Breast epithelium (tissue), 4 donors: Measurements from ENCODE around the gene TRIM65. TPM values are rescaled to one million over a fixed set of nuclear protein-coding genes. Genes with fewer than 3 reads are reported as not detected.

Experiments used
- DNase-seq, 2 donors: peaks; one replicate each; pipeline ENCODE4 v3.0.0-alpha.2; 2019; ENCODE audit warnings: low spot score in 2 of 2
- H3K27ac ChIP-seq, 2 donors: fragments of 200-600 bp; sonication (generic) in 1 of 2; one replicate each; pipeline ENCODE4 v1.5.1; 2016 to 2019; ENCODE audit warnings: mild to moderate bottlenecking in 1 of 2
- H3K27me3 ChIP-seq, 2 donors: fragments of 200-600 bp; sonication (generic) in 1 of 2; one replicate each; pipeline versions ENCODE4 v1.5.1 to v1.6.0; 2017 to 2019; ENCODE audit warnings: control low read depth in 1 of 2, mild to moderate bottlenecking in 1 of 2
- H3K36me3 ChIP-seq: fragments of 200-600 bp; one replicate; pipeline ENCODE4 v1.5.1; 2019
- H3K4me1 ChIP-seq, 2 donors: fragments of 200-600 bp; sonication (generic); one replicate each; pipeline ENCODE4 v1.5.1; 2016 to 2019; ENCODE audit warnings: control low read depth in 1 of 2
- H3K4me3 ChIP-seq, 3 donors: fragments of 200-600 bp; sonication (generic); 1 replicate in 2 of 3; 2 replicates in 1 of 3; pipeline ENCODE4 v1.5.1; 2016 to 2019; ENCODE audit warnings: mild to moderate bottlenecking in 3 of 3, moderate library complexity in 2 of 3
- H3K9me3 ChIP-seq, 2 donors: fragments of 200-600 bp; sonication (generic) in 1 of 2; one replicate each; pipeline ENCODE4 v1.5.1; 2016 to 2019; ENCODE audit warnings: control low read depth in 1 of 2
- POLR2A ChIP-seq: fragments of 450-650 bp; IDR thresholded peaks from one replicate; pipeline ENCODE4 v1.6.1; 2016; ENCODE audit warnings: antibody characterized with exemption, mild to moderate bottlenecking, moderate library complexity
- POLR2AphosphoS5 ChIP-seq, 3 donors: sonication (generic); formaldehyde crosslinking; IDR thresholded peaks; one replicate each; pipeline ENCODE4 v1.6.1; 2017; ENCODE audit warnings: antibody characterized with exemption in 3 of 3
- intact Hi-C: fragments of 100-400 bp; cut with DNase I; formaldehyde crosslinking; loops from one replicate; pipeline ENCODE4 v1.15.1; 2023; ENCODE audit warnings: low total_unique reads
- total RNA-seq, 3 donors: library from RNA; depleted of rRNA; stranded (reverse); fragments of >200 nt; gene quantifications; one replicate each; pipeline ENCODE4 v1.1.0, GENCODE V29; 2016
- TF ChIP-seq, protein P1 (sequence below), 3 donors: fragments of 450-650 bp; IDR thresholded peaks; one replicate each; pipeline ENCODE4 v1.5.1; 2016 to 2017; ENCODE audit warnings: antibody characterized with exemption in 3 of 3, mild to moderate bottlenecking in 3 of 3, moderate library complexity in 3 of 3

The TRIM65 gene, protein sequence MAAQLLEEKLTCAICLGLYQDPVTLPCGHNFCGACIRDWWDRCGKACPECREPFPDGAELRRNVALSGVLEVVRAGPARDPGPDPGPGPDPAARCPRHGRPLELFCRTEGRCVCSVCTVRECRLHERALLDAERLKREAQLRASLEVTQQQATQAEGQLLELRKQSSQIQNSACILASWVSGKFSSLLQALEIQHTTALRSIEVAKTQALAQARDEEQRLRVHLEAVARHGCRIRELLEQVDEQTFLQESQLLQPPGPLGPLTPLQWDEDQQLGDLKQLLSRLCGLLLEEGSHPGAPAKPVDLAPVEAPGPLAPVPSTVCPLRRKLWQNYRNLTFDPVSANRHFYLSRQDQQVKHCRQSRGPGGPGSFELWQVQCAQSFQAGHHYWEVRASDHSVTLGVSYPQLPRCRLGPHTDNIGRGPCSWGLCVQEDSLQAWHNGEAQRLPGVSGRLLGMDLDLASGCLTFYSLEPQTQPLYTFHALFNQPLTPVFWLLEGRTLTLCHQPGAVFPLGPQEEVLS
- total RNA-seq: 10 to 100 TPM; 16.7 to 28.8 (median 23.3) TPM

DNA sequence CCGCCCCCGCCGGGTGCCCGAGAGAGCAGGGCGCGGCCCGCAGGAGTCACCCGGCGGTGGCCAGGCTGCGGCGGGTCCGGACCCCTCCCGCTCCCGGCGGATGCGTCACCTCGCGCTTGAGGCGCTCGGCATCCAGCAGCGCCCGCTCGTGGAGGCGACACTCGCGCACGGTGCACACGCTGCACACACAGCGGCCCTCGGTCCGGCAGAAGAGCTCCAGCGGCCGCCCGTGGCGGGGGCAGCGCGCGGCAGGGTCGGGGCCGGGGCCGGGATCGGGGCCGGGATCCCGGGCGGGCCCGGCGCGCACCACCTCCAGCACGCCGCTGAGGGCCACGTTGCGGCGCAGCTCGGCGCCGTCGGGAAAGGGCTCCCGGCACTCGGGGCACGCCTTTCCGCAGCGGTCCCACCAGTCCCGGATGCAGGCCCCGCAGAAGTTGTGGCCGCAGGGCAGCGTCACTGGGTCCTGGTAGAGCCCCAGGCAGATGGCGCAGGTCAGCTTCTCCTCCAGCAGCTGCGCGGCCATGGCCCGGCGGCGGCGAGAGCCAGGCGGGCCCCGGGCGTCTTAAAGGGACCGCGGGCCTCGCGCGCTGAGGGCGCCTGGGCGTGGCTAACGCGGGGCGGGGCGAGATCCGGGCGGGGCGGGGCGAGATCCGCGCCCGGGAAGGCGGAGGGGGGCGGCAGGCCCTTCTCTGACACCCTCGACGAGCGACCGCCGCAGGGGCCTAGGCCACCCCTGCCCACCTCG lies at the start of gene TRIM65:
Gene TRIM65, minus strand, starts transcription at position 537 of the 745 bp plus-strand sequence. Its CDS starts 14 bp downstream, at position 523.
- H3K36me3 ChIP-seq: no peaks in the 10 kb centered on the region
- peak within 1 kb of the TSS; percentile 66 to 84 (median 80) for H3K4me3 ChIP-seq
- no peaks in the 10 kb centered on the region for H3K27me3 ChIP-seq
- TF ChIP-seq POLR2AphosphoS5 (IDR thresholded peaks at IDR 0.05) (peak in 2 of 3 donors; percentile 57 to 63), POLR2A (no peak)
- TF ChIP-seq, protein P1, sequence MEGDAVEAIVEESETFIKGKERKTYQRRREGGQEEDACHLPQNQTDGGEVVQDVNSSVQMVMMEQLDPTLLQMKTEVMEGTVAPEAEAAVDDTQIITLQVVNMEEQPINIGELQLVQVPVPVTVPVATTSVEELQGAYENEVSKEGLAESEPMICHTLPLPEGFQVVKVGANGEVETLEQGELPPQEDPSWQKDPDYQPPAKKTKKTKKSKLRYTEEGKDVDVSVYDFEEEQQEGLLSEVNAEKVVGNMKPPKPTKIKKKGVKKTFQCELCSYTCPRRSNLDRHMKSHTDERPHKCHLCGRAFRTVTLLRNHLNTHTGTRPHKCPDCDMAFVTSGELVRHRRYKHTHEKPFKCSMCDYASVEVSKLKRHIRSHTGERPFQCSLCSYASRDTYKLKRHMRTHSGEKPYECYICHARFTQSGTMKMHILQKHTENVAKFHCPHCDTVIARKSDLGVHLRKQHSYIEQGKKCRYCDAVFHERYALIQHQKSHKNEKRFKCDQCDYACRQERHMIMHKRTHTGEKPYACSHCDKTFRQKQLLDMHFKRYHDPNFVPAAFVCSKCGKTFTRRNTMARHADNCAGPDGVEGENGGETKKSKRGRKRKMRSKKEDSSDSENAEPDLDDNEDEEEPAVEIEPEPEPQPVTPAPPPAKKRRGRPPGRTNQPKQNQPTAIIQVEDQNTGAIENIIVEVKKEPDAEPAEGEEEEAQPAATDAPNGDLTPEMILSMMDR (IDR thresholded peaks at IDR 0.05): peak in 1 of 3 donors; percentile 40
- H3K4me1 ChIP-seq: peaks cover 0 to 16% of the 10 kb centered on the region in 2 donors
- H3K27ac ChIP-seq: peak within 1 kb of the TSS; percentile 90 to 92
- no peaks in the 10 kb centered on the region for H3K9me3 ChIP-seq
- DNase-seq: peak; percentile 70 to 81
- intact Hi-C loops: no loop called here

DNA sequence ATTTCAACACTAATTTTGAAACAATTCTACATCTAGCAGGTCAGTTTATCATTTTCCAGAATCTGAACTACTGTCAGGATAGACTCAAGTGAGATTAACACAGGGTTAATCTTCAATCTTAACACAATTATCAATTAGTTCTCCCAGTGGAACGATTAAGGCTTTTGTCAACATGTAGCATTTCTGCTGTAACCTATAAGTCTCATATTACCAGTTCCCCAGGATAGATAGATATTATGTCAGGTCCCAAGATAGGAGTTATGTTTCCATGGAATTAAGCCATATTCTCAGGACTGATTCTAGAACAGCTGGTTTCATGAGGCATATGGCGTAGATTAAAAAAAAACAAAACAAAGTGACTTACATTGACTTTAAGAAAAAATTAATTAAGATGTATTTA lies 48.5 kb upstream of the TRIM65 start:
- H3K4me3 ChIP-seq: no peak overlapping the region
- H3K36me3 ChIP-seq: no peaks in the 10 kb centered on the region
- TF ChIP-seq, protein P1 (IDR thresholded peaks at IDR 0.05): no peak
- no peak for TF ChIP-seq POLR2AphosphoS5 (IDR thresholded peaks at IDR 0.05)
- no peak for TF ChIP-seq POLR2A
- no peaks in the 10 kb centered on the region for H3K27me3 ChIP-seq
- intact Hi-C loops: no loop called here
- no peak for DNase-seq
- H3K4me1 ChIP-seq: no peaks in the 10 kb centered on the region
- no peaks in the 10 kb centered on the region for H3K9me3 ChIP-seq
- H3K27ac ChIP-seq: no peak overlapping the region

DNA sequence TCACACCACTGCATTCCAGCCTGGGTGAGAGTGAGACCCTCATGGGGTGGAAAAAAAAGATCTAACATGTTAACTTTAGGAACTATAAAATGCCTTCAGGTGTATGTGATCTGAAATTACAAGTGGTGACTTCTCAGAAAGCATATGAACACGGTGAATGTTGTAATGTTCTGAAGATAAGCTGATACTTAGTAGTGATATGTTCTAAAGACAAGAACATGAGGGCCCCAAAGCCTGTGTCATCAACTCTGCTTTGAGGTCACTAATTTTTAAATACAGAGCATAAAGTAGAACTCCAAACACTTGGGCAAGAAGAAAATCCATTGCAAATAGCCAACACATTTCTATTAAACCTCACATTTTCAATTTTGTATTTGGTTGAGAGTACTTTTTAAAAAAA lies 46.7 kb upstream of the TRIM65 start:
- H3K36me3 ChIP-seq: no peaks in the 10 kb centered on the region
- H3K4me1 ChIP-seq: no peaks in the 10 kb centered on the region
- H3K27me3 ChIP-seq: no peaks in the 10 kb centered on the region
- DNase-seq: no peak
- TF ChIP-seq POLR2AphosphoS5 (IDR thresholded peaks at IDR 0.05) (no peak), POLR2A (no peak)
- TF ChIP-seq, protein P1 (IDR thresholded peaks at IDR 0.05): no peak
- no peak overlapping the region for H3K27ac ChIP-seq
- no peak overlapping the region for H3K4me3 ChIP-seq
- intact Hi-C loops: no loop called here
- H3K9me3 ChIP-seq: no peaks in the 10 kb centered on the region

DNA sequence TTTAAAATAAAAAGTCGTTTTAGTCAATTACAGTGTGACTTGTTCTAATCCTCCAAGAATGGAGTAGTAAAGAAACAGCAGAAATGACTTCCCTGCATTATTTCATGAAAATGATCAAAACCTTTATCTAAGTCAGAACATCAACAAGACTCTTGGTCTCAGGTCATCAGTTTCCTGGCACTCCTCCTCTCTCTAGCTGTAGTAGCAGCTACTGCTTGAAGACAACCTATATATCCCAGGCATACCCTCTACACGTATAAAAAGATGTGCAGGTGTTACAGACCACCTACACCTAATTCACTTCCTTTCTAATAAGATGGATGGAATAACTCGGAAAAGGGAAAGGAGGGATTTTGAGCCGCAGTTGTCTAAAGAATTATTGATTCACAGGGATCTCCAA lies 45.7 kb upstream of the TRIM65 start:
- DNase-seq: no peak

More for the DNA sequence above, 45.7 kb upstream of the TRIM65 start:
- H3K4me1 ChIP-seq: no peaks in the 10 kb centered on the region
- no peak overlapping the region for H3K27ac ChIP-seq
- H3K9me3 ChIP-seq: no peaks in the 10 kb centered on the region
- H3K4me3 ChIP-seq: no peak overlapping the region
- H3K36me3 ChIP-seq: no peaks in the 10 kb centered on the region
- intact Hi-C loops: no loop called here
- H3K27me3 ChIP-seq: no peaks in the 10 kb centered on the region
- TF ChIP-seq, protein P1 (IDR thresholded peaks at IDR 0.05): no peak
- TF ChIP-seq POLR2A (no peak), POLR2AphosphoS5 (IDR thresholded peaks at IDR 0.05) (no peak)
